Activated CD4-positive, alpha-beta T cell treated with anti-CD3 and anti-CD28 coated beads for 4 hours (primary cell): ENCODE measurements around the gene MBD3L4.
"Not testable (repeated sequence)": the region's sequence is repeated elsewhere in the genome, so short reads cannot be mapped to it uniquely, and the experiment has no call there.

Experiments used
- DNase-seq, 2 donors: peaks; one replicate each; pipeline ENCODE4 v3.0.0-alpha.2; 2020

Gene MBD3L4

DNA sequence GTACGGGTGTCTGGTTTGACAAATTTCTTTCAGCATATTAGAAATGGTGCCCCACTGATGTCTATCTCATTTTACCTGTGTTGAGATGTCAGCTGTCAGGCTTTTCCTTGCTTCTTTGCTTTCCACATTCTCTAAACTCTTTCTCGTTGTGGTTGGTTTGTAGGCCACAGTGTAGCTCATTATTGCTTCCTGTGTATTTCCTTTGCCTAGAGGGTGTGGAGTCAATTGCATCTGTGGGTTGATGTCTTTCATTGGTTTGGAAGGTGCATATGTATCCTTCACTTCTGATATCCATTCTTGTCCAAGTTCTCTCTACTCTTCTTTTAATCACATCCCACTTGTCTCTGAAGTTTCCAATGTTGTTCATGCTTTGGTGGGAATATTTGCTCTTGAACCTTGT lies 1.6 kb upstream of the MBD3L4 start:
- not testable (repeated sequence) for DNase-seq

DNA sequence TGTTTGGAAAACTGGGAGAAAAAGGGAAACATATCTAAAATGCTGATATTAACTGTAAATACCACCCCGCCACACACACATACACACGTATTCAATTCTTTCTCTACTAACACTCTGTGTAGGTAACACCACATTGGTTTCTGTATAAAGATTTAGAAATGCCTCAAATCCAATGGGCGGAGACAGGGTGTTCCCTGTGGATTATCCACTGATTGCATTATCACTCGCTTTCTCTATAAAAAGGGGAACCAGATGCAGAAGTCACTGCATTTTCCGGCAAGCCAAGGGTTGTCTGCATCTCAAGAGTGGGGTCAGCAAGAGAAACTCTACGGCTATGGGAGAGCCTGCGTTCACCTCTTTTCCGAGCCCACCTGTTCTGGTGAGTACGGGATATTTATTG lies 9.7 kb downstream of the MBD3L4 start, which contains the start of gene MBD3L5:
Gene MBD3L5 (plus strand): TSS at position 301 of the 400 bp plus-strand sequence. CDS start 34 bp downstream, at position 335.
- not testable (repeated sequence) for DNase-seq

DNA sequence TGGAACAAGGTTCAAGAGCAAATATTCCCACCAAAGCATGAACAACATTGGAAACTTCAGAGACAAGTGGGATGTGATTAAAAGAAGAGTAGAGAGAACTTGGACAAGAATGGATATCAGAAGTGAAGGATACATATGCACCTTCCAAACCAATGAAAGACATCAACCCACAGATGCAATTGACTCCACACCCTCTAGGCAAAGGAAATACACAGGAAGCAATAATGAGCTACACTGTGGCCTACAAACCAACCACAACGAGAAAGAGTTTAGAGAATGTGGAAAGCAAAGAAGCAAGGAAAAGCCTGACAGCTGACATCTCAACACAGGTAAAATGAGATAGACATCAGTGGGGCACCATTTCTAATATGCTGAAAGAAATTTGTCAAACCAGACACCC lies 11.2 kb downstream of the MBD3L4 start:
- DNase-seq, result not testable (repeated sequence)

DNA sequence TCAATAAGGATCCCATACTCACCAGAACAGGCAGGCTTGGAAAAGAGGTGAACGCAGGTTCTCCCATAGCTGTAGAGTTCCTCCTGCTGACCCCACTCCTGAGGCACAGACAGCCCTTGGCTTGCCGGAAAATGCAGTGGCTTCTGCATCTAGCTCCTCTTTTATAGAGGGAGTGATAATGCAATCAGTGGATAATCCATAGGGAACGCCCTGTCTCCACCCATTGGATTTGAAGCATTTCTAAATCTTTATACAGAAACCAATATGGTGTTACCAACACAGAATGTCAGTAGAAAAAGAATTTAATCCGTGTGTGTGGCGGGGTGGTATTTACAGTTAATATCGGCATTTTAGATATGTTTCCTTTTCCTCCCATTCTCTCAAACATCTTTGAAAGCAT lies 18.6 kb downstream of the MBD3L4 start, which contains the start of gene MBD3L2B:
Gene MBD3L2B (minus strand): TSS at position 101 of the 400 bp plus-strand sequence. CDS start 34 bp downstream, at position 67.
- DNase-seq, result not testable (repeated sequence)

DNA sequence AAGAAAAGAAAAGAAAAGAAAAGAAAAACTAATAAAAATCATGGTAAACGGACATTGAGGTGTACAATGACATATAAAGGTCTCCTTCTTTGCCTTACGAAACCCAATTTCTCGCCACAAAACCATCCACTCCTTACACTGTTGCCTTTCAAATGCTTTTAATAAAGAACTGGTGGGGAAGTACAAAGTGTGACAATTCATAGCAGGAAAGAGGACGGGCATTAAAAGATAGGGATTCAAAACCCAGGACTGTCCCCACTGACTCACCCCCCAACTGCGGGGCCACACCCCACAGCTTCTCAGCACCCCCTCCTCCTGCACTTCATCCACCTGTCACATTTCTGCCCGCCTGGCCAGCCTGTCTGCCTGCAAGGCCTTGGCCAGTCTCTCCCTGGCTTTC lies 21.2 kb downstream of the MBD3L4 start:
- DNase-seq, result no peak

DNA sequence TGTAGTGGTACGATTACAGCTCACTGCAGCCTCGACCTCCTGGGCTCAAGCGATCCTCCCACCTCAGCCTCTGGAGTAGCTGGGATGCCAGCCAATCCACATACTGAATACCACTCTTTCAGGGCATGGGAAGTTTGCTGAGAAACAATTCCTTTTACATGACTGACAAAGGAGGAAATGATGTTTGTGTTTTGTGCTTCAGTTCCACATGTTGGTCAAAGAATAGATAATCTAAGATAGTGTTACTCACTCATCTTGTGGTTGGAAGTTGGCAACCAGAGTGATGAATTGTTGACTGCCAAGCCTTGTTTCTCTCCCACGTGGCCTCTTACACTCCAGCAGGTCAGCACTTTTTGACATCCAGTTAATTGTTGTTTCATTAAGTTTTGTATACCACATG lies 26.3 kb downstream of the MBD3L4 start:
- DNase-seq, result no peak

DNA sequence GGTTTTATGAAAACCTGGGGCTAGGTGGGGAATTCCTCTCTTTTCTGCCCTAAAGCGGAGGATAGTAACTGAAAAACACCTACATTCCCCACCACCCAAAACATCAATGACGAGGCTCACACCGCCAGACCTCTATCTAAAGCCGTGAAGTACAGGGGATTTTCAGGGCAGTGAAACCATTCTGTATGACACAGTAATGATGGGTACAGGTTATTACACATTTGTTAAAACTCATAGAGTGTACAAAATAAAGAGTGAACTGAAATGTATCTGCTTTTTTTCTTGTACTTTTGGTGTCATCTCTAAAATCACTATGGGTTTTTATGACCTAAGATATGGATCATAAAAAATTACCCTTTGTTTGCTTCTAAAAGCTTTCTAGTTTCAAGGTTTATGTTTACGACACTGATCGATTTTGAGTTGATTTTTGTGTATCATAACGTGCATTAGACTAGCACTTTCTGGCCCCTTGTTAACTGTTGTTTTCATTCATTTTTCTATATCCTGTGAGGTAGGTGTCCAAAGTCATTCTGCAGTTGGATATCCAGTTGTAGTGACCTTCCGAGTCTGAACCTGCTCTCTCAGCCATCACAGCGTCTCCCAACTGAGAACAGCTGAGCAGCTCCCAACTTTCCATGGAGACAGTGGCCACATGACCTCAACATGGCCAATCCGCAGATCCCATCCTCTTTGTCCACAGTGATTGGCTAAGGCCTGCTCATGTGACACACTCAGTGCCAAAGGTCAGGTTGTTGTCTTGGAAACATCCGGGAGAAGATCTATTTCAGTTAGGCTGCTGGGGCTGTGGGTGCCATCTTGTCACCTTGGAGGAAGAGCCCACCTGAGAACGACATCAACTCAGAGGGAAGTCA lies 29.0 kb downstream of the MBD3L4 start:
- DNase-seq, result no peak

DNA sequence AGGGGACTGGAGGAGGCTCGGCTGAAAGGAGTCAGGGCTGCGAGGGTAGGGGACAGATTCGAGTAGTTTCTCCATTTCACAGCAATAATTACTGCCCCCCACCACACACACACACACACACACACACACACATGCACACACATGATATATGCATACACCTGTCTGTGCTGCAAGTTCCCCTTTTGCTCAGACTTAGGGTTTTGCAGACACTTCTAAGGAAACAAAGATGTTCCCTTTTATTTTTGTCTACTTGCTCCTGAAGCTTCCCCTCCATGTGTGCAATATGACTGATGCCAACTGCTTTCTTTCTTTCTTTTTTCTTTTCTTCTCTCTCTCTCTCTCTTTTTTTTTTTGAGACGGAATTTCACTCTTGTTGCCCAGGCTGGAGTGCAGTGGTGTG lies 32.1 kb downstream of the MBD3L4 start:
- no peak for DNase-seq

DNA sequence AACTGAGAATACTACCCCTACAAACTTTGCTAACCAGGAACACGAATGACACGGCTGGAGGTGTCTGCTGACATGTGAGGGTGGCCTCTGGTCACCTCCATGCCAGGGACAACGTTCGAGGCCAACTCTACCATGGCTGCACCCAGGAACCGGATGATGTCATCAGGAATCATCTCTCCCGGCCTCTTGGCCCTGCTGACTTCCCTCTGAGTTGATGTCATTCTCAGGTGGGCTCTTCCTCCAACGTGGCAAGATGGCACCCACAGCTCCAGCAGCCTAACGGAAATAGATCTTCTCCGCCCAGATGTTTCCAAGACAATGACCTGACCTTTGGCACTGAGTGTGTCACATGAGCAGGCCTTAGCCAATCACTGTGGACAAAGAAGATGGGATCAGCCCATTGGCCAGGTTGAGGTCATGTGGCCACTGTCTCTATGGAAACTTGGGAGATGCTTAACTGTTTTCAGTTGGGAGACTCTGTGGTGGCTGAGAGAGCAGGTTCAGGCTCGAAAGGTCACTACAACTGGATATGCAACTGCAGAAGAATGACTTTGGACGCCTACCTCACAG lies 33.8 kb downstream of the MBD3L4 start:
- no peak for DNase-seq

DNA sequence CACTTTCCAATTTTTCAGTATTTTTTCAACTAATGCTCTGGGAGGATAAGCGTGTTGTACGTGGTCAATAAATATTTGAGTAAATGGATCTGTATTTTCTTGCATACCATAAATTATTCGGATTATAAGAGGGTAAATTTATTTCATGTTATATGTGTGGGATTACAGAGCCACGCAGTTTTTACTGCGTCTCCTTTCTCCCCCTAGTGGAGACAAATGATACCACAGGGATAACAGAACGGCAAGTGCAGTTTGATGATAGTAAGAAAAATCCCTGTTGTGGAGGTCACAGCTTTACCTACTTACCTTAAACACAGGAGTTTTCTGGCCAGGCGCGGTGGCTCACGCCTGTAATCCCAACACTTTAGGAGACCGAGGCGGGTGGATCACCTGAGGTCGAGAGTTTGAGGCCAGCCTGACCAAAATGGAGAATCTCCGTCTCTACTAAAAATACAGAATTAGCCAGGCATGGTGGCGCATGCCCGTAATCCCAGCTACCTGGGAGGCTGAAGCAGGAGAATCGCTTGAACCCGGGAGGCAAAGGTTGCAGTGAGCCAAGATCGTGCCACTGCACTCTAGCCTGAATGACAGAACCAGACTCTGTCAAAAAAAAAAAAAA lies 35.6 kb downstream of the MBD3L4 start:
- peak in 1 of 2 donors; percentile 8 for DNase-seq

DNA sequence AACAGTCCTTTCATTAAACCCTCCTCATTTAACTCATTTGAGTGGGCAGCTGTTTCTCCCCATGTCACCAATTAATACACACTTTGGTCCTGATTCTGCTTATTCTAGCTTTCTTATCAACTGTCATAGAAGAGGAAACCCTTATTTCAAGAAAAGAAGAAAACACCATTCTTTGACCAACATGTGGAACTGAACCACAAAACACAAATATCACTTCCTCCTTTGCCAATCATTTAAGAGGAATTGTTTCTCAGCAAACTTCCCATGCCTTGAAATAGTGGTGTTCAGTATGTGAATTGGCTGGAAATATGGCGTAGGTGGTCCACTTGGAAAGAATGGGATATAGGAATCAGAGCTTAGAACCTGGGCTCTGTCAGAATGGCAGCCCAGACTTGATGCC lies 39.2 kb downstream of the MBD3L4 start:
- DNase-seq, result no peak

DNA sequence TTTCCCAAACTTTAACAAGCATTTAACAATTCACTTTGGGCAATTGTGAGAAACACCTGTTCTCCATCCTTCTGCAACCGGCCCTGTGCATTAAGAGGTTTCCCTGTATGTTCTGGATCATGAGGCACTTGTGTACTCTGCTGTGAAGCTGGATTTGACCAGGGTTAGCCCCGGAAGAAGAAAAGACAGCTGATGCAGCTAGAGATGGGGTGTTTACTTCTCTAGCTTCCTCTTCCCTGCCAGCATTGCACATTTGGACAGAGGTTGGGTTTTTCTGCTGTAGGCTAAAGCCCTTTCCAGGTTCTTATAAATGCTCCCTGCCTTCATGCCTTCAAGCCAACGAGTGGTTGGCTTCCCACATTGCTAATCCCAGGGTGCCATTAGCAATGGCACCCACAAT lies 39.6 kb downstream of the MBD3L4 start:
- DNase-seq, result no peak

DNA sequence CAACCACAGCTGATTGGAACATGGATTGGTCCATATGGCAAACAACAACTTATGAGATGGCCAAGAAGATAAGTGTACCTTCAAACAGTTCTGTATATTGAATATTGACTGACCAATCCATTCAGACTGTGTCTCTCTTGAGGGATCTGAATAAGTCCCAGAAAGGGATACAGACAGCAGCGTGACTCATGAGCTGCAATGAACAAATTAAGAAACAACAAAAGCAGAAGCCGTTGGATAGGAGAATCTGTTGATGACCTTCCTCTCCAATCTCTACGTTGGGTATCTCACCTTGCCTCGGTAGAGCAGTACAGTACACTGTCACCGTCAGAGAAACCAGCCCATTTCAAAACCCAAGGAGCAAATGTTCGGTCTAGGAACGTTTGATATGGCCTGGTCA lies 40.0 kb downstream of the MBD3L4 start:
- DNase-seq, result no peak

DNA sequence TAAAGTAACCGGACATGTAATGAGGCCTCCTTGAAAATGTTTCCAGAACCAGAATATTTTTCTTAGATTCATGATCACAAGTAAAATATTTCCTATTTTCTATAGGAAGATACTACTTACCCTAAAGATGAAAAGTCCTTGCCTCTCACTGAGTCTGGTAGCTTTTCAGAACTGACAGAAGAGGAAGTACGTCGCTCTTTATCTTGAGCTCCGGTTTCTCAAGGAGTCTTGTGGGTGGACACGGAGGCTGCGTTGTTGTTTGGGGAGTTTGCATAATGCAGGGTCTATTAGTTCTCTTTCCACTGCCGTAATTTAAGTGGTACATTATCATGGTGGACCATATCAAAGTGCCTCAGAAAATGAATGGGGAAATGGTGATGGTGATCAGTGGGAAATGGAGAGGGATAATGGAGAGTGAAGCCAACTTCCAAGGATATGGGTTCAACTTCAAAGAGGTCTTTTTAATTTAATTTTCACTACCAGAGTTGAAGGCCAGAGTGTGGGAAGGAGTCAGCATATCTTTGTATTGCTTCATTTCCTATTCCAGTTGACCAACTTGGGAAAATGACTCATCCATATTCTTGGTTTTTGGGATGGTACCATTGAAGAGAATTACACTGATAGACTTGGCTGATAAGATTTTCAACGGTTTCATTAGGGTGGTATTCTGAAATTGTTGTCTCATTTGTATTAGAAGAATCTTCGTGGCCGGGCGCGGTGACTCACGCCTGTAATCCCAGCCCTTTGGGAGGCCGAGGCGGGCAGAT lies 42.1 kb downstream of the MBD3L4 start:
- DNase-seq, result no peak

DNA sequence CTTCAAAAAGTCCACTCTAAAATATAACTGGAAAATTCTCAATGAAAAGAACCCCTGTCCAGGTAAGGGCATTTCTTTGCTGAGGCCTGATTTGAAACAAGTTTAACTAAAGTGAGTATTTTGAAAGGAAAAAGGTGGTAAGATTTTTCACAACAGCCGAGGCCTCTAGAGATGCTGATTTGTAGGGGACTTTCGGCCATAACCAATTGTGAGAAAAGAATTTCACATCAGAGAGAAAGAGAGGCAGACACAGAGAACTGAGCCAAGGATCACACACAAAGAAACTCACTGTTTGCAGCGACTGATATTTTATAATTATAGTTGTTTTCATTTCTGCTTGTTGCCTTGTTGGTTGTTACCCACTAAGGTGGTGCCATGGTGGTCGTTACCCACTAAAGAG lies 43.2 kb downstream of the MBD3L4 start:
- no peak for DNase-seq

DNA sequence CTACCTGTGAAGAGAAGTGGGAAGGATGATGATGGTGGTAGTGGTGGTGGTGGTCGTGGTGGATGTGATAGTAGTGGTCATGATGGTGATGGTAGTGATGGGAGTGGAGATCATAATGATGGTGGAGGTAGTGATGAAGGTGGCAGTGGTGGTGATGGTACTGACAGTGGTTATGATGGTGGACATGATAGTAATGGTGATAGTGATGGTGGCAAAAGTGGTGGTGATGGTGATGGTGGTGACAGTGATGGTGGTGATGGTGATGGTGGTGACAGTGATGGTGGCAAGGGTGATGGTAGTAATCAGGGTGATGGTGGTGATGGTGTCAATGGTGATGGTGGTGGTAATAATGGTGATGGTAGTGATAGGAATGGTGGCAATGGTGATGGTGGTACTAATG lies 44.9 kb downstream of the MBD3L4 start:
- DNase-seq, result no peak

DNA sequence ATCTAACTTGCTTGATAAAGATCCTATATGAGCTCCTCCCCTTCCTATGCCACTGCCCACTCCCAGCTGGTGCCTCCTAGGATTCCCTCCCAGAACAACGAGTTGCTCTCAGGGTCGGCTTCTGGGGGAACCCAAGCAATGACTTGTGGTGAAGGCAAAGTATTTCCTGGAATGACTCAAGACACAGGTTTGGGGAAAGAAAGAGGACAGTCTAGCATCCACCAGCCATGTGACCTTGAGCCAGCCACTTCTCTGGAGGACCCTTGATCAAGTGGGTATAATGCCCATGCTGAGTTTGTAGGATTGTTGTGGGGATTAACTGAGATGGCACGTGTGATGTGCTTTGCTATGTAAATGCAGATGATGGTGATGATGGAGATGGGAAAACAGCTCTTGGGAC lies 51.7 kb downstream of the MBD3L4 start:
- DNase-seq, result no peak

DNA sequence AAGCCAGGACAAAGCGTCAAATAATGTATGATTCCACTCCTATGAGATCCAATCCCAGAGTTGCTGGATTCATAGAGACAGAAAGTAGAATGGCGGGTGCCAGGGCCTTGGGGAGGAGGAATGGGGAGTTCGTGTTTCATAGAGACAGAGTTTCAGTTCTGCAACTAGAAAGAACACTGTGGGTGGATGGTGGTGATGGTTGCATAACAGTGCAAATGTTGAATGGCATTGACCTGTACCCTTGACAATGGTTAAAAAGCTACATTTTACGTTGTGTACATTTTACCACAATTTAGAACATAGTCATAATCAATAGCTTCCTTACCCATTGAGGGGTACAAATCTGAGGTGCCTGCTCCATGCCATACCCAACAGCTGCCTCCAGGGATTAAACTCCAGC lies 52.1 kb downstream of the MBD3L4 start:
- DNase-seq, result no peak
